ENCODE measurements around the gene AGO3.
"Not testable (repeated sequence)": the region's sequence is repeated elsewhere in the genome, so short reads cannot be mapped to it uniquely, and the experiment has no call there.

Gene AGO3

GRCh38 chr1:35930593-35931445 is at the start of gene AGO3:
Gene AGO3, plus strand, starts transcription at chr1:35931105. Its CDS starts 322 bp downstream, at chr1:35931427.
- peak; percentile 97 for DNase-seq

- DNase-seq, result no peak
Measured at GRCh38 chr1:35881850-35882273, 49.0 kb upstream of the AGO3 start.

GRCh38 chr1:35882586-35882944 is 48.3 kb upstream of the AGO3 start:
- no peak for DNase-seq

- peak; percentile 99 for DNase-seq
Measured at GRCh38 chr1:35882945-35883634, 47.8 kb upstream of the AGO3 start, which contains the start of gene AGO1. Gene AGO1, plus strand, starts transcription at chr1:35883209. Its CDS starts 213 bp downstream, at chr1:35883422.

- peak; percentile 81 for DNase-seq
Measured at GRCh38 chr1:35883635-35884101, 47.2 kb upstream of the AGO3 start.

DNA sequence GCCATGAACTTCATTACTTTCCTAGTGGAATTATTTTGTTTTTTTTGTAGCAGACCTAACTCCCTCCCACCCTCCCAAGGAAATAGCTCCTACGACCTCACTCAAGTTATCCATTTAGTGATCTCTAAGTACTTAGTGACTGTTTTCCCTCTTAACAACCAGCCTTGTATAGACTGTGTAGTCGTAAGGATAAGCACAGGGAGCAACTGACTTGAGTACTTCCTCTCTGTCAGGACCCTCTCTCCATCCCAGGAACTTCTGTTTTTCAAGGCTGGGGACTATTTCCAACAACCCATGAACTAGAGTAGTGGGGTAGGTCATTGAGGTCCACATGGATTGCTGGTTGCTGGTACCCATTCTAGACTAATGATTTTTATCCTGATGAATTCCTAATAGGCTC is 46.0 kb upstream of the AGO3 start:
- DNase-seq, result no peak

DNA sequence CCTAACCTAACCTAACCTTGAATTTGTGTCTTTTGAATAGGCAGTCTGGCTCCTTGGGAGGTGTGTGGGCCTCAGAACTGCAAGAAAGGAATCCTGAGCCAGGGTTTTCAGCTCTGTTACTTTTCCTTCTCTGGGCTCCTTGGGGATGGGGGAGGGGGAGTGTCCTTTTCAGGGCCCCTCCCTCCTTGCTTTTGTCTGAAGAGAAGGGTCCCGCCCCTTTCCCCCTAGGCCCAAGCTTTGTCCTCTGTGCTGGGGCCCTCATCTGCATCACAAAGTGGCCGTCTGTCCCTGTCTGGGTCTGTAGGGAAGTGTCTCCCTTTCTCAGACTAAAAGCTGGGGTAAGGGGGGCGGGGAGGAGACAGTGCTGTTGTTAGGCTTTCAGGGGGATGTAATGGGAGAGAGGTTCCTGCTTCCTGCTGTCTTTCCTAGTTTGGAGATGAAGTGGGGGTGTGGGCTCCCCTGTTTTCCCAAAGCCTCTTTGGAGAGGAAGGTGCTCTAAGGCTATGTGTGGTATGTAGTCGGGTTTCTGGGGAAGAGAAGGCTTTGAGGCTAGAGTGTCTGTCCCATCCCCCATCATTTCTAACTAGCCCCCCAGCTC is 44.8 kb upstream of the AGO3 start:
- peak; percentile 37 for DNase-seq

- DNase-seq, result peak; percentile 8
Measured at GRCh38 chr1:35886577-35887431, 44.1 kb upstream of the AGO3 start.

DNA sequence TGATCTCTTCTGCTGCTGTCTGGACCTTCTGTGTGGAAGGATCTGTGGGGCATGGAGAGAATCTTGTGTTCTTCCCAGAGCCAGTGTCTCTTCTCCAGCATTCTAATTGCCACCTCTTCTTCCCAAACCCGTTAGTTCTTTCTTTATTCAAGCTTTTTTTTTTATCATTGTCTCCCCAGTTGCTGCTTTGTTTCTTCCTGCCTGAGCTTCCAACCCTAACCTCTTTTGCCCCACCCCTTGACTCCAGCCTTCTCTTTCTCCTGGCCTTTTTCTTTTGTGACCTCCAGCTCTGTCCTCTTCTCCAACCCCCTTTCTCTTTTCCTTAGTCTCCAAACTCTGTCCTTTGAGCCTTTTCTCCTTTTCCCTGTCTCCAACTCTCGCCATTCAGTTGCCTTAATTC is 43.4 kb upstream of the AGO3 start:
- DNase-seq, result no peak

DNA sequence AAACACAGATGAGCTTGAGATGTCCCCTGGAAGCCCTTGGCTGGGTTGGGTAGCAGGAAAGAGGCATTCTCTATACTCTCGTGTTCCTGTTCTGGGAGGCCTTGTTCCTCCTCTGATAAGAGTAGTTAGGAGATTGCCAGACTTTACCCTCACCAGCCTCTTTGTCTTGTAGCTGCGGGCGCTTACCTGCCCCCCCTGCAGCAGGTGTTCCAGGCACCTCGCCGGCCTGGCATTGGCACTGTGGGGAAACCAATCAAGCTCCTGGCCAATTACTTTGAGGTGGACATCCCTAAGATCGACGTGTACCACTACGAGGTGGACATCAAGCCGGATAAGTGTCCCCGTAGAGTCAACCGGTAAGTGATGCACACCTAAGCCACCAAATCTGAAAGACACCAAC is 42.6 kb upstream of the AGO3 start:
- DNase-seq, result no peak

- not testable (repeated sequence) for DNase-seq
Measured at GRCh38 chr1:35888981-35889380, 41.9 kb upstream of the AGO3 start.

DNA sequence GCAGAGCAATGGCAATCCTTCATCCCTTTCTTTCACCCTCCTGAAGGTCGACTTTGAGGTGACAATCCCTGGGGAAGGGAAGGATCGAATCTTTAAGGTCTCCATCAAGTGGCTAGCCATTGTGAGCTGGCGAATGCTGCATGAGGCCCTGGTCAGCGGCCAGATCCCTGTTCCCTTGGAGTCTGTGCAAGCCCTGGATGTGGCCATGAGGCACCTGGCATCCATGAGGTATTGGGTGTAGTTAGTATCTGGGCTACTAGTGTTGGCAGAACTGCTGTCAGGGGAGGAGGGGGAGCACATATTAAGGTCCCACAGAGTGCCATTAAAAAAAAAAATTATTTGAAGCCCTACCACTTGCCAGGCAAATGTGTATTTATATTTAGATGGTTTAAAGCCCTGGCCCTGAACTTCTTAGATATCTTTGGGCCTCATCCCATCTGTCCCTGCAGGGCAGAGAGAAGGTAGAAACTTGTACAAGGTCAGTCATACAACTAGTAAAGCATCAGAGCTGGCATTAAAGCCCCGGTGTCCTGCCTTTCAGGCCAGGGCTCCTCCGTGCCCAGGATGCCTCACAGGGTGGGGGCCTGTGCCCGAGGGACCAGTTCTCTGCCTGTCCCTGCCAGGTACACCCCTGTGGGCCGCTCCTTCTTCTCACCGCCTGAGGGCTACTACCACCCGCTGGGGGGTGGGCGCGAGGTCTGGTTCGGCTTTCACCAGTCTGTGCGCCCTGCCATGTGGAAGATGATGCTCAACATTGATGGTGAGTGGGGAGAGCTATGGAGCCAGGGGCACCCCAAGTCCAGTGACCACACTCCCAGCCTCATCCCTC is 37.6 kb upstream of the AGO3 start:
- DNase-seq, result no peak

GRCh38 chr1:35894183-35894582 is 36.7 kb upstream of the AGO3 start:
- no peak for DNase-seq

- no peak for DNase-seq
Measured at GRCh38 chr1:35894656-35895055, 36.2 kb upstream of the AGO3 start.

DNA sequence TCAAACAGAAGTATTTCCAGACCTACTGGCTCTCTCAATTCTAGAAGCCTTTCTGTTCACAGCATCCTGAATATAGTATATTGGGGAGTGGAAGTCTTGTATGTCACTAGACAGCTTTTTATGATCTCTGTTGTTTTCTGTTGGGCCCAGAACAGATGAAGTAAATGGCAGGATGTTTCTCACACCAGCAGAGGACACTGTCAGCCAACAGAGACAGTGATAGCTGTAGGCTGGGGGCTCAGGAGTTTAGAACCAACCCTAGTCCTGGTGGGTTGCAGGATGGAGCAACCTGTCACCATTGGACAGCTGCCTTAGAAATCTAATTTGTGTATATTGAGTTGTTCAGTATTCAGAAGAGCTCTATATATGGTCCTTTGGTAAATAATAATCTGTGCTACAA is 31.0 kb upstream of the AGO3 start:
- DNase-seq, result no peak

GRCh38 chr1:35901235-35901634 is 29.7 kb upstream of the AGO3 start:
- DNase-seq, result no peak

DNA sequence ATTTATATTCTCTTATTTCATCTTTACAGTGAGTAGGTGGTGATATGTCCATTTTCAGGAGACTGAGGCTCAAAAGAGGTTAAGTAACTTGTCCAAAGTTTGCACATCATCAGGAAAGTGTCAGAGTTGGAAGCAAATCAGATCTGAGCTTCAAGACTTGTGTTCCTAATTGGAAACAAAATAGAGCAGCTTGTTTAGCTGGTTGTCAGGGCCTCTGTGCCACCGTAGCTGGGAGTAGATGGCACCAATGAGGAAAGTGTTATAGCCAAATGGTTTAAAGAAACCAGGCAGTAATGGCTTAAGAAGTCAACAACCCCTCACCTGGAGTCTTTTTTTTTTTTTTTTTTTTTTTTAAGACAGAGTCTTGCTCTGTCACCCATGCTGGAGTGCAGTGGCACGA is 28.2 kb upstream of the AGO3 start:
- DNase-seq, result no peak

- DNase-seq, result no peak
Measured at GRCh38 chr1:35914717-35915116, 16.2 kb upstream of the AGO3 start.

GRCh38 chr1:35915693-35916092 is 15.2 kb upstream of the AGO3 start:
- DNase-seq, result no peak

DNA sequence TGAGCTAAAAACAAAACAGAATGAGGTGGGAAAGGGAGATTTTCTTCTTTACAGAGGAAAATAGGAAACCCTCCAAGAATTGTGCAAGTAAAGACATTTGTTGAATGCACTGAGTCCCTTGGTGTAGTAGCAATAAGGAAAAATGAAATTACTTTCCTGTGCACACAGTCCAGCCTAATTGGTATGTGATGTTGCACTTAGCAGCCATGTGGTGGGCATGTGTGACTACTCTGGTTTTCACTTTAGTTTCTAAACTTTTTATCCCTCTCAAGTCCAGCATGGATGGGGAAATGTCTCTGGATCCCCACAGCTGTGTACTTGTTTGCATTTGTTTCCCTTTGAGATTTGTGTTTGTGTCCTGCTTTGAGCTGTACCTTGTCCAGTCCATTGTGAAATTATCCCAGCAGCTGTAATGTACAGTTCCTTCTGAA is 7.1 kb upstream of the AGO3 start:
- no peak for DNase-seq

DNA sequence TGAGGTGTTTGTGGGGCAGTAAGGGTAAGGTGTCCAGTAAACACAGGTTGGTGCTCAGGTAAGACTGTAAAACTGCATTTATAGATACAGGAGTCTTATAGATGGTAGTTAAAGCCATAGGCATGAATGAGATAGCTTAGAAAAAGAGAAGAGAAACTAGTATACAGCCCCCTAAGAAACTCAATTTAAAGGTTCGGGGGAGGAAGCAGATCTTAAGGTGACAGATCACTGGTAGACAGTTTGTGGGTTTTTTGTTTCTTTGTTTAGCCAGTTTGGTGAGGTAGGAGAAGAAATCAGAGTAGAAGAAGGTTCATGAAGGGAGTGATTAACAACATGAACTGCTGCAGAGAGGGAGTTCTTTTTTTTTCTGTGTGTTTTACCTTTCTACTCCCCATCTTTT is 6.1 kb upstream of the AGO3 start:
- DNase-seq, result no peak

DNA sequence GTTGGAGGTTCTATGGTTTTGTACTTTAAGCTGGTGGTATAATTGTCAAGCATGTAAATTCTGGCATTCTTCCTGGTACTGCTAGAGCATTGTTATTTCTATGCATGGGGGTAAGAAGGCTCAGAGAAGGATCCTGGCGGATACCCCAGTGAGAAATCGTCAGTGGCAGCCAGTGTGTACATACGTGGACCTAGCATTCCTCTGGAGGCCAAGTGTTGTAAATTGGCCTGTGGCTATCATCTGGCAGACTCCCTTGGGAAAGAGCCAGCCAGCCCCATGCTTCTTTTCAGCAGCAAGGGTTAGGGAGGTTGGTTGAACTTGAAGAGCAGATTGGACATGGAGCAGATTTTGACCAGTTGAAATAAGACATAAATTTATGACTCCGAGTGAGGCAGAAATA is 5.2 kb upstream of the AGO3 start:
- no peak for DNase-seq
